Stimulated activated CD8-positive, alpha-beta memory T cell treated with anti-CD3 and anti-CD28 coated beads, Interleukin-4, amount 100 ng/mL, for 24 hours (primary cell): ENCODE measurements around the gene TMBIM1.
A peak's percentile ranks its signal among the peaks of the same experiment; 100 is the strongest.
"Not testable (repeated sequence)": the region's sequence is repeated elsewhere in the genome, so short reads cannot be mapped to it uniquely, and the experiment has no call there.

ENCODE experiments used
- DNase-seq: peaks from one replicate; pipeline ENCODE4 v3.0.0-alpha.2; 2020; ENCODE audit warnings: low read depth

The TMBIM1 gene

GRCh38 chr2:218317835-218318234, 25.5 kb upstream of the TMBIM1 start:
- DNase-seq = no peak

- DNase-seq = no peak
Measured at GRCh38 chr2:218317303-218317630, 25.0 kb upstream of the TMBIM1 start.

GRCh38 chr2:218315397-218315796, 23.1 kb upstream of the TMBIM1 start:
- no peak for DNase-seq

GRCh38 chr2:218314764-218315163, 22.5 kb upstream of the TMBIM1 start:
- DNase-seq = not testable (repeated sequence)

GRCh38 chr2:218313356-218313755, 21.1 kb upstream of the TMBIM1 start:
- no peak for DNase-seq

- DNase-seq = no peak
Measured at GRCh38 chr2:218312267-218312756, 20.0 kb upstream of the TMBIM1 start.

GRCh38 chr2:218311541-218312266, 19.4 kb upstream of the TMBIM1 start:
- not testable (repeated sequence) for DNase-seq

- DNase-seq = no peak
Measured at GRCh38 chr2:218310853-218311540, 18.7 kb upstream of the TMBIM1 start.

GRCh38 chr2:218307415-218308090, 15.2 kb upstream of the TMBIM1 start:
- DNase-seq = no peak

- no peak for DNase-seq
Measured at GRCh38 chr2:218306184-218306920, 14.0 kb upstream of the TMBIM1 start.

GRCh38 chr2:218305383-218305782, 13.1 kb upstream of the TMBIM1 start:
- DNase-seq = no peak

- peak; percentile 73 for DNase-seq
Measured at GRCh38 chr2:218301176-218301819, 9.0 kb upstream of the TMBIM1 start.

- no peak for DNase-seq
Measured at GRCh38 chr2:218300141-218300540, 7.8 kb upstream of the TMBIM1 start.

- DNase-seq = no peak
Measured at GRCh38 chr2:218298314-218298875, 6.1 kb upstream of the TMBIM1 start.

GRCh38 chr2:218296847-218297246, 4.5 kb upstream of the TMBIM1 start:
- DNase-seq = no peak

GRCh38 chr2:218296200-218296599, 3.9 kb upstream of the TMBIM1 start:
- DNase-seq = no peak

GRCh38 chr2:218295029-218295428, 2.7 kb upstream of the TMBIM1 start:
- no peak for DNase-seq

GRCh38 chr2:218294430-218295022, 2.2 kb upstream of the TMBIM1 start:
- DNase-seq = no peak

- no peak for DNase-seq
Measured at GRCh38 chr2:218293715-218294429, 1.6 kb upstream of the TMBIM1 start.

- no peak for DNase-seq
Measured at GRCh38 chr2:218291318-218292047, 820 bp downstream of the TMBIM1 start.
